GM18909 (cell line): Measurements from ENCODE around the gene TNFAIP3.

Source experiments
- ATAC-seq: cut with Tn5 transposase; IDR thresholded peaks from one replicate; pipeline ENCODE4 v1.9.1; 2021; ENCODE audit warnings: mild to moderate bottlenecking; ENCODE audit not compliant: unreplicated experiment, poor library complexity

Gene TNFAIP3

DNA sequence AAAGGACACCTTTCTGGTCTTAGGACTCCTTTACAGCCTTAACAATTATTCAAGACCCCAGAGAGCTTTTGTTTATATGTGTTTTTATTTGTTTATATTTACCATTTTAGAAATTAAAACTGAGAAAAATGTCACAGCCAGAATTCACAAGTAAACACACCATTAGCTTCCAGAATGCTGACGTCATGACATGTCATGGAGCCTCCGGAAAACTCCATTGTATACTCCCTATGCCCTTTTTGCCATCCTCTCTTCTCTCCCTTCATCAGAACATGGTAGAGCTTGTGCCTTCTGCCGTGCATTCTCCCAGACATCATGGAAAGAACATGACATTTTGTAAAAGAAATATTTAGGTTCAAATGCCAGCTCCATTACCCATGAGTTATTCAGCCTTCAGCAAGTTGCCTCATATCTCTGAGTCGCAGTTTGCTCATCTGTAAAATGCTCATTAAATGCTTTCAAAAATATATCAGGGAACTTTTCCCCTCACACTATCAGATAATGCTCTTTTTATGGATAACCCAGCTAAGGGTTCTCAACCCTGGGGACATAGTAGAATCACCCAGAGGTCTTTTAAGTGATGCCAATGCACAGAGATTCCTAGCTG lies 27.8 kb downstream of the TNFAIP3 start:
- no peak for ATAC-seq

GRCh38 chr6:137896647-137897046 lies 29.6 kb downstream of the TNFAIP3 start:
- no peak for ATAC-seq

DNA sequence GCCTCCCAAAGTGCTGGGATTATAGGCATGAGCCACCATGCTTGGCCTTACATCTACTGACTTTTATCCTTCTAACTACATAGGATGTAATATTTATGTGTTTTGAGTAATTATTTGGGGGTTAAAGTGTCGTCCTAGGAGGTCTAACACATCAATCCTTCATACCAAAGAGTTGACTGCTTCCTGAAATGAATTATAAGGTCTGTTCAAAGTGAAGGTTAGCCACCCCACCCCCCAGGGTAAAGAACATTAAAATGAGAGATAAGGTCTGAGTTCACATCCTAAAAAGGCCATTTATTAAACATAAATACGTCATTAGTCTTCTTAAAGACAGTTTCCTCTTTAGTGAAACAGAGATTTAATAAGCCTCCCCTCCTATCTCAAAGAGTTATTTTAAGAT lies 33.8 kb downstream of the TNFAIP3 start:
- no peak for ATAC-seq

DNA sequence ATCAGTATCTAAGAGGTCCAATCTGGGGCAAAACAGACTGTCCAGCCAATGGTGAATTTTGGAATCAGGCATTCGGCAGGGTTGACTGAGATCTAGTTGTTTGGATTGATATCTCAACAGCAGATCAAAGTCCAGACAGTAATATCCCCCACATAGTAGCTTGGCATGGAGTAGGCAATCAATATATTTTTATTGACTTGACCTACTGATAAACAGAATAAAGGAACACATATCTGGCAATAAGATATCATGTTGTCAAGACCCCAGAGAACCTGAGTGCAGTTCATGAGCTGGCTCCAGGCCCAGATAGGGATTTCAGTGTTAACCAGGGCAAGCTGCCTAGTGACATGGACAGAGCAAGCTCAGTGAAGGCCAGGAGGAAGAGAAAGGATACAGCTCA lies 34.4 kb downstream of the TNFAIP3 start:
- no peak for ATAC-seq

- no peak for ATAC-seq
These were observed 35.6 kb downstream of the TNFAIP3 start for GRCh38 chr6:137902699-137903098.

- no peak for ATAC-seq
These were observed 36.3 kb downstream of the TNFAIP3 start for GRCh38 chr6:137903274-137903932.

DNA sequence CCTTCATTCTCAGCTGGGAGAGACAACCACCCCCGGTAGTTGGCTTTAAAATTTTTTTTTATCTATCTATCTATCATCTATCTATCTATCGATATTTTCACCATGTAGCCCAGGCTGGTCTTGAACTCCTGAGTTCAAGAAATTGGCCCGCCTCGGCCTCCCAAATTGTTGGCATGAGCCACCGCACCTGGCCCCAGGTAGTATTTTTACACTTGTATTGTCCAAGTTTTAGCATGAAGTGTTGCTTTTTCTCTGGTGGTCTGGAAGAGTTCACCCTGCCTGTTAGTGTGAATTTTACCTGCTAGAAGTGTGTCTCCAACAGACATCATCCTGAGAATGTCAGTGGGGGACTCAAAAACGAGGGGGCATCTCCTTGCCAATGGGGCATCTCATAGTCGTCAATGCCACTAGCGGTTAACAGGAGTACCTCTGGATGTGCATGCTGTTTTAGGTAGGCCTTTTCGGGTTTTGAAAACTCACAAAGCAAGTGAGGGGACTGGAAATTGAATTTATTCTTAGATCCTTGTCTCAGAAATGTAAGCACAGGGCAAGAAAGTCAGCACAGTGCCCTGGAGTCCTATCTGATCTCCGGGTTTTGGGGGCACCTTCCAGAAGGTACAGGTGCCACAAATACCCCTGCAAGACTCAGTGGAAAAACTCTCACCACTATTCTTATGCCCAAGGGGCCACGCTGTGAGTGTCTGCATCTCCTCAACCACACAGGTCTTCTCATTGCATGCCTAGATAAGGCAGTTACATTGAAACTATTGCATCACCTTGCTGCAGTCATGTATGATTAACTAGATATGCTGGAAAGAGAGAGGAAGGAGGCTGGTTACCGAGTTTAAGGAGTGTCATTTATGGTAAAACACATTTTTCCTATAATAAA lies 37.1 kb downstream of the TNFAIP3 start:
- ATAC-seq = peak; percentile 87

- ATAC-seq = peak; percentile 56
These were observed 38.0 kb downstream of the TNFAIP3 start for GRCh38 chr6:137904822-137905617.

- ATAC-seq = no peak
These were observed 39.0 kb downstream of the TNFAIP3 start for GRCh38 chr6:137906020-137906472.

DNA sequence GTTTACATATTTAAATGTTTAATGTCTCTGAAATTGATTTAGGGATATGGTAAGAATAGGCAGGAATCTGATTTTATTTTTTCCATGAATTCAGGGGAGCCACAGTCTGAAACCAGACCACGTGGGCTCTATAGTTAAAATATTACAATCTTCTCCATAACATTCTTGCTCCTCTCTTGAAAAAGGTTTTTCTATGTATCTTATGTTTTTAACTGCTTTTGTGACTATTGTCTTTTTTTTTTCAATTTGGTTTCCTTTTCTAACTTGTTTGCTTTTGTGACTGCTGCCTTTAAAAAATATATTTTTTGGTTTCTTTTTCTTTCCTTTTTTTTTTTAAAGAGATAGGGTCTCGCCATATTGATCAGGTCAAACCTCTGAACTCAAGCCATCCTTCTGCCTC lies 40.1 kb downstream of the TNFAIP3 start:
- ATAC-seq = no peak

- no peak for ATAC-seq
These were observed 42.5 kb downstream of the TNFAIP3 start for GRCh38 chr6:137909533-137909932.

DNA sequence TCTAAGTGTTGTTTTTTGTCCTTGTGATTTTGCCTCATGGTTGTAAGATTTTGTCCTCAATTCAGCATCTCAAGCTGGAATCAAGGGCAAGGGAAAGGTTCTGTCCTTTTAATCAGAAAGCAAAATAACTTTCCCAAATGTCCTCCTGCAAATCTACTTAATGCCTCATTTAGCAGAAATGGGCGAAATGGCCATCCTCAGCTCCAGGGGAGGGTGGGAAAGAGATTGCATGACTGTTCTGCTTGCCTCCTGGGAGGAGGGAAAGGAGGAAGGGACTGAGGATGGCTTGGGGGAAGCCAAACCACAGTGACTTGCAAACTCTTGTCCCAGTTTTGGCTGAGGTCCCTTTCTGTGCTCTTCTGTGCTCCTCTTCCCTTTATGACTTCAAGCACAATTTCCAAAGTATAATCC lies 43.4 kb downstream of the TNFAIP3 start:
- no peak for ATAC-seq

DNA sequence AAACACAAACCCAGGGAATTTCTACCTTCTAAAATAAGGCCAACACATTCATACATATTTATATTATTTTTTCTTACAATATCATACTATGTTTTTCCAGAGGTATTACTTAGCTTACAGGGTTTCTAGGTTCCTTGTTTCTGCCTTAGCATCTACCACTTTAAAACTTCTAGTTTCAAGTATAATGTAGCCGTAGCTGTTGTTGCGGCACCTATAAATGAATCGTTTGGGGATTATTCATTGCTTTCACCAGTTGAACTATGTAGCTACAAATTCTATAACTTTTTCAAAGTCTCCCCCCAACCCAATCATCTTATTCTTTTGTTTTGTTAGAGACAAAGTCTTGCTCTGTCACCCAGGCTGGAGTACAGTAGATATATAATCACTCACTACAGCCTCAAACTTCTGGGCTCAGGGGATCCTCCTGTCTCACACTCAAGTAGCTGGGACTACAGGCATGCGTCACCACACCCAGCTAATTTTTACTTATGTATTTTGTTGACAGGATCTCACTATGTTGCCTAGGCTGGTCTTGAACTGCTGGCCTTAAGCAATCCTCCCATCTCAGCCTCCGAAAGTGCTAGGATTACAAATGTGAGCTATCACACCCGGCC lies 43.9 kb downstream of the TNFAIP3 start:
- ATAC-seq = no peak

GRCh38 chr6:137911675-137912191 lies 44.7 kb downstream of the TNFAIP3 start:
- peak; percentile 56 for ATAC-seq

DNA sequence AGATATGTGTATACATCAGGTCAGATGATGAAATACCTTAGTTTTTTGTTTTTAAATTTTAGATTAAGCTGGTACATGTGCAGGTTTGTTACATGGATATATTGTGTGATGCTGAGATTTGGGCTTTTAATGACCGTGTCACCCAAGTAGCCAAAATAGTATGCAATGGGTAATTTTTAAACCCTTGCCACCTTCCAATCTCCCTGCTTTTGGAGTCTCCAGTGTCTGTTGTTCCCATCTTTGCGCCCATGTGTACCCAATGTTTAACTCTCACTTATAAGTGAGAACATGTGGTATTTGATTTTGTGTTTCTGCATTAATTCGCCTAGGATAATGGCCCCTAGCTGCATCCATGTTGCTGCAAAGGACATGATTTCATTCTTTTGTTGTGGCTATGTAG lies 45.8 kb downstream of the TNFAIP3 start:
- no peak for ATAC-seq

DNA sequence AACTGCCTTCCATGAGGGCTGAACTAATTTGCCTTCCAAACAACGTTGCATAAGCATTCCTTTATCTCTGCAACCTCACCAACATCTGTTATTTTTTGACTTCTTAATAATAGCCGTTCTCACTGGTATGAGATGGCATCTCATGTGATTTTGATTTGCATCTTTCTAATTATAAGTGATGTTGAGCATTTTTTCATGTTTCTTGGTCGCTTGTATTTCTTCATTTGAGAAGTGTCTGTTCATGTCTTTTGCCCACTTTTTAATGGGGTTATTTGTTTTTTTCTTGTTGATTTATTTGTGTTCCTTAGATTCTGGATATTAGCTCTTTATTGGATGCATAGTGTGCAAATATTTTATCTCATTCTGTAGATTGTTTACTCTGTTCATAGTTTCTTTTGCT lies 46.4 kb downstream of the TNFAIP3 start:
- ATAC-seq = no peak

- no peak for ATAC-seq
These were observed 47.0 kb downstream of the TNFAIP3 start for GRCh38 chr6:137913996-137914529.

- no peak for ATAC-seq
These were observed 47.6 kb downstream of the TNFAIP3 start for GRCh38 chr6:137914530-137915193.

DNA sequence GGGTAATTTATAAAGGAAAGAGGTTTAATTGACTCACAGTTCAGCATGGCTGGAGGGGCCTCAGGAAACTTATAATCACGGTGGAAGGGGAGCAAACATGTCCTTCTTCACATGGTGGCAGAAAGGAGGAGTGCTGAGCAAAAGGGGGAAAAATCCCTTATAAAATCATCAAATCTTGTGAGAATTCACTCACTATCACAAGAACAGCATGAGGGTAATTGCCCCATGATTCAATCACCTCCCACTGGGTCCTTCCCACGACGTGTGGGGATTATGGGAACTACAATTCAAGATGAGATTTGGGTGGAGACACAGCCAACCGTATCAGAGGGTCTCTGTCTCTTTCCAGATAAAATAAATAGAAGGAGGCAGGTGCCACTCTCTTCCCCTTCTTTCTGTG lies 48.7 kb downstream of the TNFAIP3 start:
- no peak for ATAC-seq
